ENCODE data around the gene EPHA7. TPM values are rescaled to one million over a fixed set of nuclear protein-coding genes. Genes with fewer than 3 reads are reported as not detected.

EPHA7 gene
- total RNA-seq, 1 experiment from 2014 or later: not detected

- H3K4me3 Mint-ChIP-seq (ENCODE audit: unreplicated experiment): no peak overlapping the region
Observed at GRCh38 chr6:93351222-93351621, 68.1 kb downstream of the EPHA7 start.

GRCh38 chr6:93350774-93351173 is 68.6 kb downstream of the EPHA7 start:
- Mint-ChIP-seq H3K27ac (ENCODE audit: unreplicated experiment) (no peak overlapping the region), H3K4me1 (ENCODE audit: low read depth, unreplicated experiment) (no peaks in the 10 kb centered on the region), H3K4me3 (ENCODE audit: unreplicated experiment) (no peak overlapping the region), H3K36me3 (ENCODE audit: insufficient read depth, unreplicated experiment) (no peaks in the 10 kb centered on the region), H3K9me3 (ENCODE audit: unreplicated experiment) (no peaks in the 10 kb centered on the region), H3K27me3 (ENCODE audit: insufficient read depth, unreplicated experiment) (no peaks in the 10 kb centered on the region)
- no peak for TF ChIP-seq CTCF (IDR thresholded peaks at IDR 0.05; ENCODE audit: insufficient read depth in 1 of 2, low read depth in 1 of 2, low read length in 1 of 2, severe bottlenecking in 1 of 2, unreplicated experiment in 1 of 2)
- POLR2A ChIA-PET: no interaction called here
- CTCF ChIA-PET: no interaction called here
- Histone ChIP-seq H3K9me3 (no peaks in the 10 kb centered on the region), H3K4me1 (no peaks in the 10 kb centered on the region), H3K4me3 (ENCODE audit: low read depth, low read length) (no peak overlapping the region), H3K27me3 (replicated peaks; ENCODE audit: control insufficient read depth, insufficient read depth, low read length) (no peaks in the 10 kb centered on the region), H3K36me3 (ENCODE audit: control insufficient read depth, insufficient read depth, low read length) (no peaks in the 10 kb centered on the region)
- BruUV-seq (replicated peaks): no TSS peak
- DNase-seq: no peak
- intact Hi-C loops (cut with micrococcal nuclease; ENCODE audit: unreplicated experiment): no loop called here

More at GRCh38 chr6:93351222-93351621, 68.1 kb downstream of the EPHA7 start:
- Histone ChIP-seq H3K36me3 (ENCODE audit: control insufficient read depth, insufficient read depth, low read length) (no peaks in the 10 kb centered on the region), H3K27me3 (replicated peaks; ENCODE audit: control insufficient read depth, insufficient read depth, low read length) (no peaks in the 10 kb centered on the region), H3K4me1 (no peaks in the 10 kb centered on the region), H3K9me3 (no peaks in the 10 kb centered on the region), H3K4me3 (ENCODE audit: low read depth, low read length) (no peak overlapping the region)
- Mint-ChIP-seq H3K27ac (ENCODE audit: unreplicated experiment) (no peak overlapping the region), H3K27me3 (ENCODE audit: insufficient read depth, unreplicated experiment) (no peaks in the 10 kb centered on the region), H3K4me1 (ENCODE audit: low read depth, unreplicated experiment) (no peaks in the 10 kb centered on the region), H3K9me3 (ENCODE audit: unreplicated experiment) (no peaks in the 10 kb centered on the region), H3K36me3 (ENCODE audit: insufficient read depth, unreplicated experiment) (no peaks in the 10 kb centered on the region)
- CTCF ChIA-PET: no interaction called here
- intact Hi-C loops (cut with micrococcal nuclease; ENCODE audit: unreplicated experiment): no loop called here
- DNase-seq: no peak
- no TSS peak for BruUV-seq (replicated peaks)
- POLR2A ChIA-PET: no interaction called here
- TF ChIP-seq CTCF (IDR thresholded peaks at IDR 0.05; ENCODE audit: insufficient read depth in 1 of 2, low read depth in 1 of 2, low read length in 1 of 2, severe bottlenecking in 1 of 2, unreplicated experiment in 1 of 2): no peak

- Histone ChIP-seq H3K4me1 (no peaks in the 10 kb centered on the region), H3K9me3 (no peaks in the 10 kb centered on the region), H3K27me3 (replicated peaks; ENCODE audit: control insufficient read depth, insufficient read depth, low read length) (no peaks in the 10 kb centered on the region), H3K4me3 (ENCODE audit: low read depth, low read length) (no peak overlapping the region), H3K36me3 (ENCODE audit: control insufficient read depth, insufficient read depth, low read length) (no peaks in the 10 kb centered on the region)
- BruUV-seq (replicated peaks): no TSS peak
- no peak for TF ChIP-seq CTCF (IDR thresholded peaks at IDR 0.05; ENCODE audit: insufficient read depth in 1 of 2, low read depth in 1 of 2, low read length in 1 of 2, severe bottlenecking in 1 of 2, unreplicated experiment in 1 of 2)
- Mint-ChIP-seq H3K4me3 (ENCODE audit: unreplicated experiment) (no peak overlapping the region), H3K9me3 (ENCODE audit: unreplicated experiment) (no peaks in the 10 kb centered on the region), H3K36me3 (ENCODE audit: insufficient read depth, unreplicated experiment) (no peaks in the 10 kb centered on the region), H3K27ac (ENCODE audit: unreplicated experiment) (no peak overlapping the region), H3K4me1 (ENCODE audit: low read depth, unreplicated experiment) (no peaks in the 10 kb centered on the region), H3K27me3 (ENCODE audit: insufficient read depth, unreplicated experiment) (no peaks in the 10 kb centered on the region)
- no peak for DNase-seq
- POLR2A ChIA-PET: no interaction called here
- CTCF ChIA-PET: no interaction called here
- intact Hi-C loops (cut with micrococcal nuclease; ENCODE audit: unreplicated experiment): no loop called here
Observed at GRCh38 chr6:93344333-93344835, 75.0 kb downstream of the EPHA7 start.

Measured in Caco-2 (cell line).